SK-N-MC (cell line): ENCODE results near the gene TRPC4AP.

Experiments used
- EZH2 ChIP-seq: fragments of 200-600 bp; sonication (generic); IDR thresholded peaks from one replicate; pipeline ENCODE4 v1.6.1; 2017; ENCODE audit warnings: antibody characterized with exemption
- FOXP2 ChIP-seq: optimal IDR thresholded peaks from 2 replicates; pipeline ENCODE3; 2011; ENCODE audit warnings: mild to moderate bottlenecking, moderate library complexity; ENCODE audit not compliant: insufficient read depth; ENCODE audit errors: extremely low read length, control extremely low read depth
- POLR2AphosphoS5 ChIP-seq: IDR thresholded peaks from 2 replicates; pipeline ENCODE4 v1.6.1; 2012; ENCODE audit warnings: mild to moderate bottlenecking, low read depth, low read length, borderline replicate concordance

GRCh38 chr20:35117629-35118028 is 25.0 kb upstream of the TRPC4AP start:
- TF ChIP-seq POLR2AphosphoS5: no peak
- no peak for TF ChIP-seq EZH2
- TF ChIP-seq FOXP2: no peak
